Pancreas (tissue), 10 donors: ENCODE measurements around the gene NFIX. TPM values are rescaled to one million over a fixed set of nuclear protein-coding genes. Genes with fewer than 3 reads are reported as not detected.
A peak's percentile ranks its signal among the peaks of the same experiment; 100 is the strongest.

ENCODE experiments used
- ATAC-seq, 4 donors: fragments of 200-7000 bp; cut with Tn5 transposase; one replicate each; pipeline versions ENCODE4 v1.8.0 to v1.9.1; 2020; ENCODE audit warnings: mild to moderate bottlenecking in 4 of 4, moderate library complexity in 4 of 4
- DNase-seq, 6 donors: peaks; one replicate each; pipeline ENCODE4 v3.0.0-alpha.2; 2020
- FAIRE-seq: peaks from 2 replicates; lab custom pipeline; 2012; peaks lifted over from hg19 to GRCh38; lab: Jason Lieb, UNC
- H3K27ac ChIP-seq, 4 donors: fragments of 200-600 bp; sonication (generic); 1 replicate in 3 of 4; 2 replicates in 1 of 4; pipeline versions ENCODE4 v1.5.0 to v1.8.0; 2020
- H3K27me3 ChIP-seq, 4 donors: fragments of 200-600 bp; one replicate each; pipeline ENCODE4 v1.8.0; 2021
- H3K36me3 ChIP-seq, 3 donors: fragments of 200-600 bp; sonication (generic) in 1 of 3; one replicate each; pipeline versions ENCODE4 v1.5.0 to v1.8.0; 2020 to 2021
- H3K4me1 ChIP-seq, 3 donors: fragments of 200-600 bp; one replicate each; pipeline ENCODE4 v1.8.0; 2021
- H3K4me3 ChIP-seq, 4 donors: fragments of 200-600 bp; sonication (generic) in 2 of 4; one replicate each; pipeline versions ENCODE4 v1.5.0 to v1.8.0; 2020 to 2021
- H3K9me3 ChIP-seq, 4 donors: fragments of 200-600 bp; one replicate each; pipeline ENCODE4 v1.8.0; 2021
- WGBS, 2 donors: extraction: QIAGEN DNeasy Blood & Tissue Kit; methylation state at CpG; one replicate each; pipeline ENCODE4 v1.1.7; 2013; 5-methylcytosine and 5-hydroxymethylcytosine counted together
- intact Hi-C, 3 donors: fragments of 100-400 bp; cut with DNase I; formaldehyde crosslinking; loops; one replicate each; pipeline versions ENCODE4 v1.11.1 to v1.14.2; 2022
- polyA plus RNA-seq, 2 donors: library from polyadenylated mRNA; stranded (reverse); fragments of 200-250 nt; gene quantifications; one replicate each; pipeline ENCODE4 v1.2.3, GENCODE V29; 2013
- total RNA-seq, 6 donors: library from RNA; stranded (reverse); fragmentation: NEBNext Ultra II Directional in 4 of 6; extraction: Animal tissue kit (Norgen Biotek cat#: 25700) in 4 of 6; gene quantifications; one replicate each; pipeline versions ENCODE4 v1.2.1 to v1.2.4, GENCODE V29; 2021 to 2023
- TF ChIP-seq, protein P1 (sequence below), 4 donors: fragments of 200-600 bp; sonication (generic) in 3 of 4; IDR thresholded peaks; one replicate each; pipeline versions ENCODE4 v1.5.0 to v1.8.0; 2021; ENCODE audit warnings: antibody characterized with exemption in 4 of 4
- donor health status: healthy with polysubstance abuse.
- donor health status: DM: no; HTN: no; CAD: no; lungs with moderate emphysema.
- donor health status: DM: no; HTN: no; CAD: no.
- donor health status: control.
- donor health status: control.
- donor health status: Bipolar disorder and iron deficiency.
- donor health status: DM: yes; HTN: yes; CAD: no.
- donor health status: DM: no; HTN: no; CAD: no.
- donor health status: DM: no; HTN: no; CAD: no.
- donor health status: DM: yes; HTN: yes; CAD: no.

The NFIX gene
- total and polyA plus RNA-seq, 8 donors, result 8.3 to 45.1 (median 32.7) TPM

DNA sequence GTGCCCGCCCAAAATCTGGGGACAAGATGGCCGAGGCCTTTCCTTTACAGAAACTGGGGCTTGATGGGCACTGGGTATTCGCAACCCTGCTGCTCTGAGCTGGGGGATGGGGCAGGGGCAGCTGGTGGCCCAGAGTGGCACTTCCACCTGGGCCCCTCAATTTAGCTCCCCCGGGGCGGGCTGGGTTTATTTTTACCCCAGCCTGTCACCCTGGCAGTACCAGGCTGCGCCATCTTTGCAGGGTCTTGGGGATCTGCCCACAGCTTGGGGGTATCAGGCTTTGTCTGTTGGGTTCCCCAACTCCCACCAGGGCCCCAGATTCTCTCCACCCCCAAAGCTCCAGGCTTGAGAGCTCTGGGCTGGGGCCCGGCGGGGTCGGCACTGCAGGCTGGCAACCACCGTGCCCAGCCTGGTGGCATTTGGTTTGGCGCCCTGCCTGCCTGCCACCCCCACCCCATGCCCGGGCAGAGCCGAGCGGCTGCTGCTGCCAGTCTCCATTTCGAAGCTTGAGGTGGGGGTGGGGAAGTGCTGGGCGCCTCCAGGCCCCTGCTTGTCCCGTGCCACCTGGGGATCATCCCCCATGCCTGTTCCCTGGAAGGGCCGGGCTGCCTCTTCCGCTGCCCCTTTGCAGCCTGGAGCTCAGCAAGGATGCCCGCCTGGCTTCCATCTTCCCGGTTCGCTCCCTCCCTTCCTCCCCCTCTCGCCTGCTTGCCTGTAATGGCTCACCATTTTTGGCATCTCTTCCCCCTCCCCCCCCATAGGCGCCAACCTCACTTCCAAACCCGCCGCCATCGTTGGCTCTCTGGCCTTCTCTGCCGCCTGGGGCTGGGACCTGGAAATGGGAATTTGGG, 11.4 kb downstream of the NFIX start:
- Histone ChIP-seq H3K27ac (no peak overlapping the region), H3K4me1 (peaks cover 4 to 24% (median 20%) of the 10 kb centered on the region in 3 donors), H3K36me3 (no peaks in the 10 kb centered on the region), H3K27me3 (no peaks in the 10 kb centered on the region), H3K9me3 (no peaks in the 10 kb centered on the region), H3K4me3 (no peak overlapping the region)
- intact Hi-C loops, result no loop called here
- TF ChIP-seq, protein P1, sequence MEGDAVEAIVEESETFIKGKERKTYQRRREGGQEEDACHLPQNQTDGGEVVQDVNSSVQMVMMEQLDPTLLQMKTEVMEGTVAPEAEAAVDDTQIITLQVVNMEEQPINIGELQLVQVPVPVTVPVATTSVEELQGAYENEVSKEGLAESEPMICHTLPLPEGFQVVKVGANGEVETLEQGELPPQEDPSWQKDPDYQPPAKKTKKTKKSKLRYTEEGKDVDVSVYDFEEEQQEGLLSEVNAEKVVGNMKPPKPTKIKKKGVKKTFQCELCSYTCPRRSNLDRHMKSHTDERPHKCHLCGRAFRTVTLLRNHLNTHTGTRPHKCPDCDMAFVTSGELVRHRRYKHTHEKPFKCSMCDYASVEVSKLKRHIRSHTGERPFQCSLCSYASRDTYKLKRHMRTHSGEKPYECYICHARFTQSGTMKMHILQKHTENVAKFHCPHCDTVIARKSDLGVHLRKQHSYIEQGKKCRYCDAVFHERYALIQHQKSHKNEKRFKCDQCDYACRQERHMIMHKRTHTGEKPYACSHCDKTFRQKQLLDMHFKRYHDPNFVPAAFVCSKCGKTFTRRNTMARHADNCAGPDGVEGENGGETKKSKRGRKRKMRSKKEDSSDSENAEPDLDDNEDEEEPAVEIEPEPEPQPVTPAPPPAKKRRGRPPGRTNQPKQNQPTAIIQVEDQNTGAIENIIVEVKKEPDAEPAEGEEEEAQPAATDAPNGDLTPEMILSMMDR (IDR thresholded peaks at IDR 0.05), result no peak
- no peak for FAIRE-seq
- WGBS, 2 donors, result 60 to 73% methylated on average over 28 of the region's 28 CpGs
- peak in 1 of 6 donors; percentile 64 for DNase-seq
- ATAC-seq, result peak in 2 of 4 donors; percentile 3 to 5

DNA sequence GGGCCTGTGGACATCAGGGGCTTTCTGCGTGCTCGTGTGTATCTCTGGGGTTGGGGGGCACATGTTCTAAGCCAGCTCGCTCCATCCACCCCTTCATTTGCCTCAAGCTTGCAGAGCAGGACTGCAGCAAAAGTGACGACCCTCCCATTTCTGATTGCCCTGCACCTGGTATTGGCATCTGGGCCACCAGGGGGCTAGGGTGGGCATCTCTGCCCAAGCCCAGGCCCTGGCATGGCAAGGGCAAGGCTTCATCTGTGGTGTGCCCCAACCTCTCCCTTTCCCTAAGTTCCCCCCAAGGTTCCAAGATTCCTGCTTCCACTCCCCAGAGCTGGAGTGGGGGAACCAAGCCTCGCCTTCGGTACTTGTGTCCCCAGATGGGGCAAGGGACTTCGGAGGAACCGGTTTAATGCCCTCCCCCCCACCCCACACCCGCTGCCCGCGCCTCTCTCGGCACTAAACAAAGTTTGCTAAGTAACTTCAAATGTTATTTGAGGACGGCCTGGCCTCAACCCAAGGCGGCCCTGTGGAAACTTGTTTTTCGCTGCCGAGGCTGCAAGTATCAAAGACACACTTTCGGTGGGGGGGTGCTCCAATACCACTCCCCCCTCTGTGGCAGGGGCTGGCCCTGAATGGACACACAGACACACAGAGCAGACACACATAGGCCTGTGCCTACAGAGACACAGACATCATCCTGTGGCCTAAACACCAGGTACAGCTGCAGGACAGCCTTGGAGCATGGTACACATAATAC, 12.2 kb downstream of the NFIX start:
- Histone ChIP-seq H3K27me3 (no peaks in the 10 kb centered on the region), H3K4me3 (no peak overlapping the region), H3K36me3 (no peaks in the 10 kb centered on the region), H3K9me3 (no peaks in the 10 kb centered on the region), H3K27ac (peak overlapping the region in 3 of 4 donors; percentile 17 to 38 (median 23)), H3K4me1 (peaks cover 4 to 24% (median 20%) of the 10 kb centered on the region in 3 donors)
- no peak for FAIRE-seq
- WGBS, 2 donors, result 26 to 31% methylated on average over 17 of the region's 17 CpGs
- intact Hi-C loops, result no loop called here
- peak; percentile 49 to 84 (median 67) for DNase-seq
- TF ChIP-seq, protein P1 (IDR thresholded peaks at IDR 0.05), result no peak
- peak; percentile 43 to 77 (median 68) for ATAC-seq

DNA sequence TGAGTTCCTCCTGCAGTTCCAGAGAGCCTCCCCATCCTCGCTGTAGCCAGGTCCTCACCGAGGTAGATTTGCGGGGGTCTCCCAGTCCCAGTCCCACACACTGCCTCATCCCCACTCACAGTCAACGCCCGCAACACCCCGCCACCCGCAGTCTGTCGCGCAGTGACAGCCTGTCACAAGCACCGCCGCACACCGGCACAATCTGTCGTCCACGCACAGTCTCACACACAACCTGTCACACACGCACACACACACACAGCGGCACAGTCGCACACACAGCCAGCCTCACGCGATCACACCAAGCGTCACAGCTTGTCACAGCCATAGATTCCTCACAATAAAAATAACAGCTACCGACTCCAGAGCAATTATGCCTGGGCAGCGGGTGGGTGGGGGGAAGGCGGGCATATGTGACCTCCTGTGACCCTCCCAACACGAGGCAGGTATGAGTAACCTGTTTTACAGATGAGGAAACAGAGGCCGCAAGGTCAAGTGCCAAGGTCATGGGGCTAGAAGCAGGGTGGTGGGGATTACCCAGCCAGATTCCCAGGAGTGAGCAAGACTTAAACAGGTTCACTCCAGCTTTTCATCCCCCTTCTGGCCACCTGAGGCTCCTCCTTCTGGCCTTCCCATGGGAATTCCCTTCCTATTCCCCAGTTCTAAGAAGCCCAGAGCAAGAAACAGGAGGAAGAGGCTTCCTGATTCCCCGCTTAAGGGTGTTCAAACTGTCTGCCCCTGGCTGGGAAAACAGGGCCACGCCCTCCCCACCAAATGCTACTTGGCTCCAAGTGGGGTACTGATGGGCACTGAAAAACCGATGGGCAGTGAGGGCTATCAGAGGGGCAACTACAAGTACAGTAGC, 13.9 kb downstream of the NFIX start:
- no peaks in the 10 kb centered on the region for H3K27me3 ChIP-seq
- FAIRE-seq, result no peak
- DNase-seq, result no peak
- no peaks in the 10 kb centered on the region for H3K36me3 ChIP-seq
- H3K4me3 ChIP-seq, result no peak overlapping the region
- WGBS, 2 donors, result 88 to 91% methylated on average over 28 of the region's 28 CpGs
- no peaks in the 10 kb centered on the region for H3K9me3 ChIP-seq
- H3K4me1 ChIP-seq, result peaks cover 4 to 24% (median 20%) of the 10 kb centered on the region in 3 donors
- peak in 1 of 4 donors; percentile 15 for ATAC-seq
- intact Hi-C loops, result no loop called here
- TF ChIP-seq, protein P1 (IDR thresholded peaks at IDR 0.05), result no peak
- no peak overlapping the region for H3K27ac ChIP-seq

DNA sequence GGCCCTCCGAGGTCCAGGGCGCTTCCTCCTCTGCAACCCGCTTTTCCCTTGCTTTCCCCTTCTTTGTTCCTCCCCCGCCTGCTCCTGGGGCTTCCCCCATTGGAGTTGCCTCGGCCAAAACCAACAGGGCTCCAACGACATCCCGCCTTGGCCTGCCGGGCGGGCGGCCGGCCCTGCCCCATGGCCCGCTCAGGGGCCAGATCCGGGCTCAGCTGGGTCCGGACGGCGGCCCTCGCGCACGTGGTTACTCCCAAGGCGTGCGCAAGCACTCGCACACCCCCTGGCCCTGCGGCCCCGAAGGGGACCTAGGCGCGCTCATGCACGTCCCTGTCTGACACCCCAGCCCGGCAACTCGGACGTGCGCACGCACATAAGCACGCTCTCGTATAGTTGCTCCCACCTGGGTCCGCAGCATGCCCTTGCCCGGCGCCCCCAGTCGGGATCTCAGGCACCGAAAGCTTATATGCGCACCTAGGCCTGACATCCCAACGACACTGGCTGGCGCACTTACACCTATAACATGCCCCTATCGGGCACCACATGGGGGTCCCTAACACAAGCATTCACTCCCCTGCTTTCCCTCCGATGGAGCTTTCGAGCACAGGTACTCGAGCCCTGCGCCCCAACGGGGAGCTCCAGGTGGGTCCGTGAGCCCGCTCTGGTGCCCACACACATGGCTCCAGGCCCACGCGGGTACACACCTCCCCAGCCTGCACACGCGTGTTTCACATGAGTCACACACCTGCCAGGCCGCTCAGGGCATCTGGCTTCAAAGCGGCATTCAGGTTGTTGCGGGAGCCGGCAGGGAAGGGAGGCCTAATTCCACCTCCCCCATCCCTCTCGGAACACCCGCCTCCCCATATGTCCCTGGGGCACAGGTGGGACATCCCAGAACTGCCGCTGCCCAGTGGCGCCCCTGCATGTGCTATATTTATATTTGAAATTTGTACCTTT, 15.0 kb downstream of the NFIX start:
- Histone ChIP-seq H3K27ac (no peak overlapping the region), H3K4me1 (peaks cover 4 to 24% (median 20%) of the 10 kb centered on the region in 3 donors), H3K27me3 (no peaks in the 10 kb centered on the region), H3K4me3 (no peak overlapping the region), H3K36me3 (no peaks in the 10 kb centered on the region), H3K9me3 (no peaks in the 10 kb centered on the region)
- no peak for FAIRE-seq
- TF ChIP-seq, protein P1 (IDR thresholded peaks at IDR 0.05), result no peak
- 79 to 85% methylated on average over 54 to 62 of the region's 62 CpGs for WGBS, 2 donors
- ATAC-seq, result peak in 2 of 4 donors; percentile 3 to 24
- intact Hi-C loops, result no loop called here
- DNase-seq, result peak in 1 of 6 donors; percentile 66
